OCI-LY3 (cell line): Measurements from ENCODE around the gene TRMT1.

Experiments used
- EZH2phosphoT487 ChIP-seq: fragments of 200-600 bp; shearing (Covaris generic); IDR thresholded peaks from 2 replicates; pipeline ENCODE4 v1.6.1; 2018; ENCODE audit warnings: antibody characterized with exemption, mixed run types, low read depth
- TF ChIP-seq, protein P1 (sequence below): fragments of 200-600, 300-600 bp; sonication (generic); IDR thresholded peaks from 2 replicates; pipeline ENCODE4 v1.5.1; 2014; ENCODE audit warnings: antibody characterized with exemption, low read length, low read depth

DNA sequence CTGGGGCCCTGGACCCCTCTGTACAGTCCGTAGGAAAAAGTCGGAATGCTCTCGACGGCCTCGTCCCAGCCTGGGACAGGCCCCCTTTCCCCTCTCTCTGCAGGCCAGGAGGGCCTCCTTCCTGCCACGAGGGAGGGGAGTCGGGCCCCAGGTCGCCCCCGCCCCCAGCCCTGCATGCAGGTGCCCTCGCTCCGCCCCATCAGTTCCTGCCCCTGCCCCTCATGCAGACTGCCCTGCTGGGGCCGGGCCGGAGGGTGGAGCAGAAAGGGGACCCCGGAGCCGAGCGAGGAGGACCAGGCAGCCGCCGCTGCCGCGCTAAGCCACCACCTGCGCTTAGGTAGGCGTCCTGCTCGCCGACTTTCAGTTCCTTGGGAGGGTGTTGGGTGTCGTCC is 21.2 kb downstream of the TRMT1 start:
- TF ChIP-seq, protein P1, sequence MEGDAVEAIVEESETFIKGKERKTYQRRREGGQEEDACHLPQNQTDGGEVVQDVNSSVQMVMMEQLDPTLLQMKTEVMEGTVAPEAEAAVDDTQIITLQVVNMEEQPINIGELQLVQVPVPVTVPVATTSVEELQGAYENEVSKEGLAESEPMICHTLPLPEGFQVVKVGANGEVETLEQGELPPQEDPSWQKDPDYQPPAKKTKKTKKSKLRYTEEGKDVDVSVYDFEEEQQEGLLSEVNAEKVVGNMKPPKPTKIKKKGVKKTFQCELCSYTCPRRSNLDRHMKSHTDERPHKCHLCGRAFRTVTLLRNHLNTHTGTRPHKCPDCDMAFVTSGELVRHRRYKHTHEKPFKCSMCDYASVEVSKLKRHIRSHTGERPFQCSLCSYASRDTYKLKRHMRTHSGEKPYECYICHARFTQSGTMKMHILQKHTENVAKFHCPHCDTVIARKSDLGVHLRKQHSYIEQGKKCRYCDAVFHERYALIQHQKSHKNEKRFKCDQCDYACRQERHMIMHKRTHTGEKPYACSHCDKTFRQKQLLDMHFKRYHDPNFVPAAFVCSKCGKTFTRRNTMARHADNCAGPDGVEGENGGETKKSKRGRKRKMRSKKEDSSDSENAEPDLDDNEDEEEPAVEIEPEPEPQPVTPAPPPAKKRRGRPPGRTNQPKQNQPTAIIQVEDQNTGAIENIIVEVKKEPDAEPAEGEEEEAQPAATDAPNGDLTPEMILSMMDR, result no peak
- no peak for TF ChIP-seq EZH2phosphoT487
